HG02852 (cell line): ENCODE results near the gene PREX1.
"Not testable (repeated sequence)": the region's sequence is repeated elsewhere in the genome, so short reads cannot be mapped to it uniquely, and the experiment has no call there.

Experiments
- ATAC-seq: cut with Tn5 transposase; IDR thresholded peaks from one replicate; pipeline ENCODE4 v1.9.1; 2021; ENCODE audit warnings: mild to moderate bottlenecking, moderate library complexity; ENCODE audit not compliant: unreplicated experiment

The PREX1 gene

DNA sequence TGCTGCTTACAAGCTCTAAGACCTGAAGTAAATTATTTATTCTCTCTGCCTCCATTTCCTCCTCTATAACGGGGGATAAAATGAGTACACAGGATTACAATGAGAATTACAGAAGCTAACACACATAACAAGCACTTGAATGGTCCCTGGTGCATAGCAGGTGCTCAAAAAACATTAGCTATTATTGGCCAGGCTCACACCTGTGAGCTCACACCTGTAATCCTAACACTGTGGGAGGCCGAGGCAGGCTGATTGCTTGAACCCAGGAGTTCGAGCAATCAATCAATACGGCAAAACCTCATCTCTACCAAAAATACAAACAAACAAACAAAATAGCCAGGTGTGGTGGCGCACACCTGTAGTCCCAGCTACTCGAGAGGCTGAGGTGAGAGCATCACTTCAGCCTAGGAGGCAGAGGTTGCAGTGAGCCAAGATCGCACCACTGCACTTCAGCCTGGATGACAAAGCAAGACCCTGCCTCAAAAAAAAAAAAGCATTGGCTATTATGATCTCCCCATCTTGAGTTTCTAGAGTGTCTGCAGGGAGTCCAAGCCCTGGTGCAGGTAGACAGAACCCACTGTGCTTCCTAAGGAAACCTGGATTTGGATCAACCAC lies 68.1 kb downstream of the PREX1 start:
- no peak for ATAC-seq

DNA sequence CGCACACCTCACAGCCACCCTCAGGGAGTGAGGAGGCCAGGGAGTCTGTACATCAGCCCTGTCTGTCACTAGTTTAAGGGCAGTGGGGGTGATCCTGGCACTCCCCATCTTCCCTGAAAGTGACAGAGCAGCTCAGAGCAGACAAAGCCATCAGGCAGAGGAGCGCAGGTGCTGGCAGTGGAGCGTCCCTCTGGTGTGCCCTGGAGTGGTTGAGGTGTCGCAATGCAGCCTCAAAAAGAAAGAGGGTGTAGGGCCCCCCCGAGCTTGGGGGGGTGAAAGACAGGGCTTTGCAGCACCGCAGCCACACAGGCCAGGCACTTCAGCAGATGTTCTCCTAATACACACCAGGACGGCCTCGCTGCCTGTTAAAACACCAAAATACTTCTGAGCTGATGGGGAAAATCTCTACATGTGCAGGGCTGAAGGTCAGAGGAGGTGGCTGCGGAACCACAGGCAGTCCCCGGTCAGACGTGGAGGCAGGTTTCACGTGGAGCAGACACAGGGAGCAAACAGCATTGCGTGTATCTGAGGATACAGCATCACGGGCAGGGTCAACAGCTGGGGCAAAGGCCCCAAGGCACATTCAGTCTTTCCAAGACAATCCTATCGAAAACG lies 69.5 kb downstream of the PREX1 start:
- ATAC-seq = no peak

DNA sequence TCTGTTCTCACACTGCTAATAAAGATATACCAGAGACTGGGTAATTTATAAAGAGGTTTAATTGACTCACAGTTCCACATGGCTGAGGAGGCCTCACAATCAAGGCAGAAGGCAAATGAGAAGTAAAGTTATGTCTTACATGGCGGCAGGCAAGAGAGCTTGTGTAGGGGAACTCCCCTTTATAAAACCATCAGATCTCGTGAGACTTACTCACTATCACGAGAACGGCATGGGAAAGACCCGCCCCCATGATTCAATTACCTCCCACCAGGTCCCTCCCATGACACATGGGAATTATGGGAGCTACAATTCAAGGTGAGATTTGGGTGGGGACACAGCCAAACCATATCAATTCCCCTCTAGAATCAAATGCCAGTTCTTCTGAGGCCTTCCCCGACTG lies 71.0 kb downstream of the PREX1 start:
- ATAC-seq = not testable (repeated sequence)

DNA sequence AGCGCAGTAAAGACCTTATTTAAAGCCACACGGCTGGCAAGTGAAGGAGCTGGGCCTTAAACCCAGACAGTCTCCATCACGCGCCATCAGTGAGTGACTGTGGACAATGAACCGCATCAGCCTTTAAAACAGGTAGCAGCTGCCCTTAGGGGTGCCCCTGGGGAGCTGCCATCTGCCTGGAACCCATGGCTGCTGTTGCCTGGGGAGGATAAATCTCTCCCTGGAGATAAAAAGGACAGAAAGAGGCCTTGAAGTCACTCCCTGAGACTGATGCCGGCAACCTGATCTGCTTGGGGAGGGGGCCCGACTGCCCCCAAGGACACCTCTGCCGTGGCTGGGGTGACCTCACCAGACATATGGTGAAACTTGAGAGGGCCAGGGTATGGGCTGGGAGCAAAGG lies 73.5 kb downstream of the PREX1 start:
- no peak for ATAC-seq

DNA sequence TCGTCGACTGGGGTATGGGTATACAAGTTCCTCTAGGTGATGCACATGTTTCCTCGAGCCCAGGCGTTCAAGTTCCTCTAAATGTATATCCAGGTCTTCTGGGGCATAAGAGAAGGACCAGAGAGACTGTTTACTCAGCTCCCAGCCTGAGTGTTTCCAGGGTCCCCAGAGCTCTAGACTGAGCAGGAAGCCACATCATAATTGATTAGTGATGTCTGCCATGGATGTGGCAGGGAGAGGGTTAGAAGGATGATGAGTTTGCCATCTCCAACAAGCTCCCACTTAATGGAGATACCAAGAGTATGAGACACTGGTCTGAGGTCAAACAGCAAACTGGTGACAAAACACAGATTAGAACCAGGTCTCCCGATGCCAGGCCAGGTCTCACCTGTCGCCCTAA lies 74.8 kb downstream of the PREX1 start:
- no peak for ATAC-seq

DNA sequence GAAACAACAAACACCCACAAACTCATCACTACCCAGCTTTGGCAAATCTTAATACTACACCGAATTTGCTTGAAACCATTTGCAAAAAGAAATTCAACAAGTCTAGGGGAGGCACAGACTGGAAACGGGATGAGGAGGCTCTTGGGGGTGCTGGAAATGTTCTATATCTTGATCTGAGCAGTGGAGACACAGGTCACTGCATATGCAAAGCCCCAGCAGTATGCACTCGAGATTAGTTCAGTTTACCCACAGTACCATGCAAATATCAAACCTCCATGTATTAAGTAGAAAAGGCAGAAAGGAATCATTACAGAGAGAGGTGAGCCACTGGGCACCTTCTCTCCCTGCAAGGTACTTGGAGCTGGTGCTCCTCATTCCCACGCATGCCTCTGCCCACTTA lies 75.9 kb downstream of the PREX1 start:
- no peak for ATAC-seq

DNA sequence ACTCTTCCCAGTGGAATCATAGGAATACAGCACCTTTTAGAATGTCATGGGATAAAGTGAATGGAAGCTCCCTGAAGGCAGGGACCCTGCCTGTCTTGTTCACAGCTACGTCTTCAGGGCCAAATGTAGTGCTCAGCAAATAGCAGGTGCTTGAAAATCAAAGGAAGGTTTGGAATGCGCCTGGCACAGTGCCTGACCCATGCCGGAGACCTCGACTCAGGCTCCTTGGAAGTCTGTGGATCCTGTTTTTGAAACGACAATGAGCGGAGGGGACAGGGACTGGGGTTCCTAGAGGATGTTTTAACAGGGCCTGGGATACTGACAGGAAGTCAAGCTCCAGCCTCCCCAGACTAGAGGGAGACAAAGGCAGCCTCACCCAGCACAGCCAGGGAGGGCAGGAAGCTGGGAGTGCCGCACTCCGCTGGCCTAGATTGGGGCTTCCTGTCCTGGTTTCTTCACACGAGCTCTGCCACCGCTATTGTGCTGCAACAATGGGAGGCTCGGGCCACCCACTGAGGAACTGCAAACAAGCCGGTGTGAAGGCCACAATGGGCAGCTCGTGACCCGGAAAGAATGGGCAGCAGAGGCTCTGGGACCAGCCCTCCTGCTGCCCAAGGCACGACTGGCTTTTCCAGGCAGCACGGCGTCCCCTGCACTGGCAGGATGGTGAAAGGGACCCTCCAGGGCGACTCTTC lies 76.7 kb downstream of the PREX1 start:
- no peak for ATAC-seq

DNA sequence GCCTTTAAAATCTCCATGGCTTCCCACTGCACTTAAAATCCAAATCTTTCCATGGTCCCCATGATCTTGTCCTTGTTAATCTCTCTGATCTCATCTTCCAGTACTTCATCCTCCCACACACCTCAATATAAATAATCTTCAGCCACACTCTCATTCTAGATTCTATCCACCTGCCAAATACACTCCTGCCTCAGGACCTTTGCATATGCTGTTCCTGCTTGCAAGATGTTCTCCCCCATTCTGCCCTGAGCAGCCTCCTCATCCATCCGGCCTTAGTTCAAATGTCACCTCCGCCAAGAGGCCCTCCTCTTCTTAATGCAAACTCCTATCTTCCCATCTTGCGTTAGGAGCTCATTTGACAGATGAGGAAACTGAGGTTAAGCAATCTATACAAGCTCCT lies 77.4 kb downstream of the PREX1 start:
- no peak for ATAC-seq

DNA sequence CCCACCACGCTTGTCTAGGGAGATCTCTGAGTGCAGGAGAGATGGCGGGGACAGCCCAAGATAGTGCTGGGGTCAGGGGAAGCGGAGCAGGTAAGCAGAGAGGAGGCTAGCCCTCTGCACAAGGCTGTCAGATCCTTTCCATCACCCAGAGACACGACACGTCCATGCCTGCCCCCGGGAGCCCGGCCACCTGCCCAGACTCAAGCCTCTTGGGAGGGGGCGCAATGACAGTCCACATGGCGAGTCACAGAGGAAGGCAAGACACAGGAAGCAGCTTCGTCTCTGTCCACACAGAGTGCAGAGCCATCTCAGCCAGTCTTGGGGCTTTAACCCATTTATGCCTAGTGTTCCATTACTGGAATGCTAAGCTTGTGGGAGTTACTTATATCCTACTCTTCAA lies 78.4 kb downstream of the PREX1 start:
- no peak for ATAC-seq

DNA sequence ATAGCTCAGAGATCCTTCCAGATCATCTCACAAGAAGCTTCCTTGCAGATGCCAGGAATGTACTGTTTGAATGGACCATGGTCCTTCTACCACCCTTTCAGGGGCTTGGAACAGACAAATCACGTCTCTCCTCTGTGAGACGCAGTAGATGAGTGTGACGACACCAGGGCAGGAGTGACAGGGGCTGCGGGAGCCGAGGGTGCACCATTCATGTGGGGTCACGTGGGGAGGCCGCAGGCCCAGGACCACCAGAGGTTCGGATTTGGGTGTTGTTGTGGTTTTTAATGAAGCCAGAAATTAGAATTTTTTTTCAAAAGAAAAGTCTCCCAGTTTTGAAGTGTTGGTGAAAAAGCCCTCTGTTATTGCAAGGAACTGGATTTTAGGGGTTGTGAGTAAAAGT lies 79.2 kb downstream of the PREX1 start:
- ATAC-seq = no peak

DNA sequence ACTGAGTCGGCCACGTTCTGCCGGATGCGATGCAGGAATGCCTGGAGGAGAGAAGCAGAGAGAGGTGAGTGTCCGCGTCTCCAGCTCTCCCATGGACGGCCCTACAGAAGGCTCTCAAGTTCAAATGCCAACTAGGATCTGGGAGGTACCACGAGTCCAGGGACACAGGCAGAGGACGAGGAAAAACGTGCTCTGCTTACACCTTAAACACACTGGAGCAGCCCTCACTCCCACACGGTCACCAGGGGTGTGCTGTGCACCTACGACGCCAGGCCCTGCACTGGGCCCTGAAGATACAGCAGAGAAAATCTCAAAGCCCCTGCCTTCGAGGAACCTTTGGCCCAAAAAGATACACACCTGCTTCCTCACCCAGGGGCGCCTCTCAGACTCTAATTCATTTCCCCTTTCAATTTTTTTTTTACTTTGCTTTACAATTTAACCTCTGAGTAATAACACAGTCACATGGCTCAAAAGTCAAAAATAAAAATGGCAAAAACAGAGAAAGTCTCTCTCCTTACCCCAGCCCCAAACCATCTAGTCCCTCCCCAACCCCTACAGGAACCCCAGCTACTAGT lies 79.9 kb downstream of the PREX1 start:
- no peak for ATAC-seq

DNA sequence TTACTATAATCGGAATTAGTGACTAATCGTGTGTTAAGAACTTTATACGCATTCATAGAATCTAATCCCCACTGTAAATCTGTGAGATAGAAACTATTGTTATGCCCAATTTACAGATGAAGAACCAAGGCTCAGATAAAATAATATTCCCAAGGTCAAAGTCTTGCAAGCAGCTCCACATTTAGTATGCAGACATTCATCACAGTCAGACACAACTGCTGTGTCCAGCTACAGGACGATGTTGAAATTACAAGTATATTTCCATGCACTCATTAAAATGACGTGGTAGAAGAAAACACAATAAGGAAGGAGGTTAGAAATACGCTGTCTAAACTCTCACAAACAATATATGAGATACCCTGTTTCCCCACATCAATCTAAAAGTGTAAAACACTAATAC lies 82.5 kb downstream of the PREX1 start:
- ATAC-seq = no peak

DNA sequence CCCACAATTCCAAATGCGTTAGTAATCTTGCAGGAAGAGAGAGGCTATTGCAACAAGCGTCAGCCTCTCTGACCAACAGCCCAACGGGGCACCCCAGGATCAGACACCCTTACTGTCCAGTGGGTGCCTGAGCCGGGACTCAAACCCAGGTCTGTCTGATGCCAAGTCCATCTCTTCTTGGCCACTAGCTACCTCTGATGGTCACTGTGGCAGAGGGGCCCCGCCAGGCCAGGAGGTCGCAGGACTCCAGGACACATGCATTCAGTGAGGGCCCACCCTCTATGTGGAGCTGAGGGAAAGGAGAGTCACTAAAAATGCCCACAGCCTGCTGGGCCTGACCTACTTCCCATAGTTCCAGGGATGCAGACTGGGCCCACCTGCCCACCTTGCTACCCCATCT lies 83.3 kb downstream of the PREX1 start:
- no peak for ATAC-seq

DNA sequence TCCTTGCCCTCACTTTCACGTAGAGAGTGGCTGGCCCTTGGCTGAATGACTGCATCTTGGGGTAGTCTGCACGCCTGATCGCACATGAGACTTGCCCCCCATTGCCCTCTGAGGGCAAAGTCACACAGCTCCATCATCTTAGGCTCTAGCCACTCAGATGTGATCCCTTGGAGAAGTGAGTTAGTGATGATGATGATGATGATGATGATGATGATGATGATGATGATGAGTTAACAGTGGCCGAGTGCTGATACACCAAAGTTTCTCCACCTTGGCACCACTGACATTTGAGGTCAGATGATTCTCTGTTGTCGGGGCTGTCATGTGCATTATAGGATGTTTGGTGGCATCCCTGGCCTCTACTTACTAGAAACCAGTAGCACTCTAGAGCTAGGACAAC lies 84.0 kb downstream of the PREX1 start:
- no peak for ATAC-seq

DNA sequence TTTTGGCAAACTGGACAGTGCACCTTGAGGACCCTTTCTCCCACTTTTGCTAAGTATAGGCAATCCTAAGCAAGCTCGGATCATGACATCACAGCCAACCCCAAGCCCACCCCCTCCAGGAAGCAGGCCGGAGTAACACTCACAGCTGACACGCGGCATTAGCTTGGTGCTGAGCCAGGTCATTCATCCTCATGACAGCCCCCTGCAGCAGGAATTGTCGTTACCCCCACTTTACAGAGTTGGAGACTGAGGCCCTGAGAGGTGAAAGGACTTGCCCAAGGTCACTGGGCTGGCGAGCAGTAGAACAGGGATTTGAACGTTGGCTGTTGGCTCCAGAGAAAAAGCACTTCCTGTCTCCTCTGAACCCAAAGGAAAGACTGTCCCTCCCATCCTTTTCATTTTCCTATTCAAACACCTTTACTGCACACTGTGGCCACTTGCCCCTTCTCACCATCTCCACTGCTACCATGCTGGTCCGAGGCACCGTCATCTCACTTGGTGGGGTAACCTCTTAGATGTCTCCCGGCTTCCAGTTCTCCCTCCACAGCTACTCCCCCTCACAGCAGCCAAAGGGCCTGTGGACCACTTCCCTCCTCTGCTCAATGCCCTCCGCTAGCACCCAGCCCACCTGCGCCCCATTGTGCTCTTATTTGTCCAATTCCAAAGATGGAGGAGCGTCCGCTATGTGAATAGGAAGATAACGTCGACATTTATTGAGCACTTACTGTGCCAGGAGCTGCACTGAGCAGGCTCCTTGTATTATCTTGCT lies 84.7 kb downstream of the PREX1 start:
- ATAC-seq = no peak

DNA sequence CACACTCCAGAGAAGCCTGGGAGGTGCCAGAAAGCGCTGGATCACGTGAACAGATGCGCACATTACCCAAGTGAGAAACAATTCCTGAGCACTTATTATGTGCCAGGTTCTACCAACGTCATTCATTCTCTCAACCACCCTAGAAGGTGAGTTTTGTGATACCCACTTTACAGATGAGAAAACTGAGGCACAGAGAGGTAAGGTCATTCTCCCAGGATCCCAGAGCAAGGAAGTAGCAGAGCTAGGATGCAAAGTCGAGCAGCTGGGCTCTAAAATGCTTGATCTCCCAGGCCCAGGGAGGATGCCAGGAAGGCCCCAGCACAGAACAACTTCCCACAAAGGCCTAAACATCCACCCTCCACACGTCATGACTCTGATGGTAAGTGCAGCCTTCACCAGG lies 85.6 kb downstream of the PREX1 start:
- ATAC-seq = no peak

DNA sequence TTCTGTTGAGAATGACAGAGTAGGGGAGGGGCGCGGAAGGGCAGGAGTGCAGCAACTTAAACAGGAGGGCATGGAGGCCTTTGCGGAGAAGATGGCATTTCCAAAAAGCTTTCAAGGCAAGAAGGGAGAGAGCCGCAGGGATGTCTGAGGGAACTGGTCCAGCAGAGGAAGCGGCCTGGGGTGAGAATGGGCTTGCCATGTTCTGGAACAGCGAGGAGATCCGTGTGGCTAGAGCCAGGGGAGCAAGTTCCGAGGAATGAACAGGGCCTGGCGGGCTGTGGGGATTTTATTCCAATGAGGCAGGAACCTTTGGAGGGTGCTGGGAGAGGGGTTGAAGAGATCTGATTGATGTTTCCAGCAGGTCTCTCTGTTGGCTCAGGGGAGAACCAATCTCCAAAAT lies 86.1 kb downstream of the PREX1 start:
- no peak for ATAC-seq

DNA sequence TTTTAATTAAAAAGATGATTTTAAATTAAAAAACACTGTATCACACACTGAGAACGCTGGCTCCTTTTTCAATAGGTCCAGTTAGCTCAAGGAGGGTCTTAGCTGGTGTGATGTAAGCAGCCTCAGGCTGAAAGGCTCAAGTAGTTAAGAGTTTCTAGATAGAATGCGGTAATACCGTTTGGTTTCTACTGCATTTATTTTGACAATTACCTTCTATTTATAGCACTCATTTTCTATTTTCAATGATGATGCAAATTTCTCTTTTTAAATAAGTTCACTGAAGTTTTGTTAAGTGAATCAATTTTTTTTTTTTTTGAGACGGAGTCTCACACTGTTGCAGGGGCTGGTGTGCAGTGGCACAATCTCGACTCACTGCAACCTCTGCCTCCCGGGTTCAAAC lies 87.1 kb downstream of the PREX1 start:
- peak; percentile 40 for ATAC-seq

DNA sequence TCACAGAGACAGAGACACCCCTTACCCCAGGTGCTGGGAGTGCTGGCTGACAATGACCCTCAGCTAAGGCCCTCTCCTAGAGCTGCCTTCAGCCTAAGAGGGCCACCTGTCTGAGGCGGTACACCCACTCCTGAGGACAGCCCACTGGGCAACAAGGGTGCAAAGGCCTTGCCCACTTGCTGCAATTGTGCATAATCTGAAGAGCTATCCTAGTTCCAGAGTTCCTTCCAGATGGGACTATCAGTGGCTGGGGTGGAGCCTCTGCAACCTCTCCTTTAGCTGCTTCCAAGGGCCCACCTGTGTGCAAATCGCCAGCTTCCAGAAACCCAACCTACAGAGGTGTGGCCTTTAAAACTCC lies 87.5 kb downstream of the PREX1 start:
- peak; percentile 5 for ATAC-seq

DNA sequence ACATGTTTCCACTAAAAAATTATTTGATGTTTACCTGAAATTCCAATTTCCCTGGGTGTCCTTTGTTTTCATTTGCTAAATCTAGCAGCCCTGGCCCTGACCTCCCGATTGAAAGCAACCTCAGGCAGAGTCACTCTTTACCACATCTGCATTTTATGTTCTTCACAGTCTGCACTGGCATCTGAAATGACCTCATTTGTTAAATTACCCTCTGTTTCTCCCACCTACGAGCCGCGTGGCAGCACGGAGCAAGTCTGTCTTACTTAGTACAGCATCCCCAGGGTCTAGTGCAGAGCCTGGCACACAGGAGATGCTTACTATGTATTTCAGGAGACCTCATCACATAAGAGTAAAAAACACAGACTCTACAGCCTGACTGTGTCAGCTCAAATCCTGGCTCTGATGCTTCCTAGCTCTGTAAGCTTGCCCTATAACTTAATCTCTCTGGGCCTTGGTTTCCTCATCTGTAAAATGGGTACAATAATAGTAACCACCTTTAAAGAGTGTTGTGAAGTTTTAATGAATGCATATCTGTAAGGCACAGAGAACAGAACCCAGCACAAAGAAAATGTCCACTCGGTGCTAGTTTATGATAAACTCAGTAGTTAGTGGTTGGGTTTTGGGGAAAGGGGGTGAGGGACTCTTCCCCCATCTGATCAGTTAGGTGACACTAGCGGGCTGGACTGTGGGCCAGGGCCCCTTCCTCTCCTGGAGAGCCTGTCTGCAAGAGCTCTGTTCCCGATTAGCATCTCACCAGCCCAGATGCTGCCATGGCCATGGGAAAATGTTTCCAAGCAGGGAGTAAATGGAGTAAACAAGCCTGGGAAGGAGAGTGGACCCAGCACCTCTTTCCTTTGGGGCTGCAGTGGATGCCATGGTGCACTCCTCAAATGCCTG lies 88.2 kb downstream of the PREX1 start:
- ATAC-seq = no peak
